H1 (cell line): ENCODE measurements around the gene GALNTL6.

ENCODE experiments used
- CBX8 ChIP-seq: fragments of 300-800, 300-1000 bp; sonication (generic); IDR thresholded peaks from 2 replicates; pipeline ENCODE4 v1.7.1; 2016; ENCODE audit warnings: low read depth, low read length, borderline replicate concordance
- CTCF ChIP-seq, 3 experiments: IDR thresholded peaks; 1 replicate in 2 of 3; 2 replicates in 1 of 3; pipeline versions ENCODE4 v1.5.1 to v1.6.1; 2011; ENCODE audit warnings: low read length in 3 of 3, mild to moderate bottlenecking in 3 of 3, inconsistent platforms in 2 of 3, low read depth in 1 of 3, moderate library complexity in 1 of 3; ENCODE audit not compliant: insufficient read depth in 1 of 3; ENCODE audit errors: control extremely low read depth in 1 of 3
- HDAC6 ChIP-seq: IDR thresholded peaks from one replicate; pipeline ENCODE4 v1.7.1; 2012; ENCODE audit warnings: low read depth, mild to moderate bottlenecking, inconsistent platforms, low read length, moderate library complexity
- JUND ChIP-seq: IDR thresholded peaks from 2 replicates; pipeline ENCODE4 v1.6.1; 2011; ENCODE audit warnings: mild to moderate bottlenecking, improper control_type of control experiment, low read length
- POLR2A ChIP-seq, 2 experiments: IDR thresholded peaks; 1 replicate in 1 of 2; 2 replicates in 1 of 2; pipeline ENCODE4 v1.6.1; 2011; ENCODE audit warnings: low read depth in 2 of 2, low read length in 2 of 2, mild to moderate bottlenecking in 2 of 2; ENCODE audit errors: control extremely low read depth in 1 of 2
- POLR2AphosphoS5 ChIP-seq: IDR thresholded peaks from 2 replicates; pipeline ENCODE4 v1.6.1; 2011; ENCODE audit warnings: low read depth, low read length
- SIRT6 ChIP-seq: IDR thresholded peaks from one replicate; pipeline ENCODE4 v1.7.1; 2012; ENCODE audit warnings: low read length, inconsistent platforms
- SRF ChIP-seq: IDR thresholded peaks from 2 replicates; pipeline ENCODE4 v1.6.1; 2011; ENCODE audit warnings: mild to moderate bottlenecking, low read depth, low read length, moderate library complexity
- TBP ChIP-seq: IDR thresholded peaks from 2 replicates; pipeline ENCODE4 v1.6.1; 2011; ENCODE audit warnings: low read depth, low read length, improper control_type of control experiment
- ZNF274 ChIP-seq: IDR thresholded peaks from 2 replicates; pipeline ENCODE4 v1.7.0; 2012; ENCODE audit warnings: low read length, borderline replicate concordance; ENCODE audit errors: extremely low read depth

GRCh38 chr4:172734555-172734954 lies 921.4 kb downstream of the GALNTL6 start:
- no peak for TF ChIP-seq POLR2AphosphoS5
- TF ChIP-seq CTCF (IDR thresholded peaks at IDR 0.05; ENCODE audit: control extremely low read depth in 1 of 3, insufficient read depth in 1 of 3, low read depth in 1 of 3, low read length in 3 of 3) = no peak
- no peak for TF ChIP-seq TBP
- no peak for TF ChIP-seq SIRT6
- no peak for TF ChIP-seq ZNF274
- no peak for TF ChIP-seq HDAC6
- TF ChIP-seq JUND = no peak
- TF ChIP-seq POLR2A (IDR thresholded peaks at IDR 0.05; ENCODE audit: control extremely low read depth in 1 of 2, low read depth in 2 of 2, low read length in 2 of 2) = no peak
- no peak for TF ChIP-seq CBX8
- TF ChIP-seq SRF = no peak
